Activated CD8-positive, alpha-beta T cell treated with anti-CD3 and anti-CD28 coated beads, Interleukin-2, amount 10 ng/mL, durations not matched to agents 7 days and 5 days (primary cell): ENCODE measurements around the gene ATRNL1. TPM values are rescaled to one million over a fixed set of nuclear protein-coding genes. Genes with fewer than 3 reads are reported as not detected.

Source experiments
- ATAC-seq: fragments of 150-1000 bp; cut with Tn5 transposase; one replicate; pipeline ENCODE4 v1.10.0; 2021; ENCODE audit warnings: moderate library complexity
- CTCF ChIA-PET: fragments of 350-600 bp; sonication (Branson Sonifier 250); formaldehyde crosslinking; loops from one replicate; lab custom pipeline; 2021; ENCODE audit warnings: antibody characterized with exemption; lab: Charles Lee
- POLR2A ChIA-PET: fragments of 350-600 bp; sonication (Branson Sonifier 250); formaldehyde crosslinking; loops from one replicate; lab custom pipeline; 2021; ENCODE audit warnings: antibody characterized with exemption; lab: Charles Lee
- DNase-seq: peaks from one replicate; pipeline ENCODE4 v3.0.0-alpha.2; 2020
- H3K27ac Mint-ChIP-seq: one replicate; pipeline ENCODE4 v1.8.0; 2021; ENCODE audit warnings: mild to moderate bottlenecking, mixed read lengths
- H3K27me3 Mint-ChIP-seq: one replicate; pipeline ENCODE4 v1.8.0; 2021; ENCODE audit warnings: low read depth, mixed read lengths
- H3K36me3 Mint-ChIP-seq: one replicate; pipeline ENCODE4 v1.8.0; 2021; ENCODE audit warnings: low read depth, mixed read lengths
- H3K4me1 Mint-ChIP-seq: one replicate; pipeline ENCODE4 v1.8.0; 2021; ENCODE audit warnings: low read depth, mixed read lengths
- H3K4me3 Mint-ChIP-seq: one replicate; pipeline ENCODE4 v1.8.0; 2021; ENCODE audit warnings: mild to moderate bottlenecking, mixed read lengths
- H3K9me3 Mint-ChIP-seq: one replicate; pipeline ENCODE4 v1.8.0; 2022; ENCODE audit warnings: mixed read lengths; ENCODE audit not compliant: insufficient read depth
- total RNA-seq, 2 experiments: library from RNA; stranded (reverse); gene quantifications; one replicate each; pipeline ENCODE4 v1.2.3, GENCODE V29; 2021

The ATRNL1 gene
- total RNA-seq, 2 experiments from 2014 or later, result not detected

DNA sequence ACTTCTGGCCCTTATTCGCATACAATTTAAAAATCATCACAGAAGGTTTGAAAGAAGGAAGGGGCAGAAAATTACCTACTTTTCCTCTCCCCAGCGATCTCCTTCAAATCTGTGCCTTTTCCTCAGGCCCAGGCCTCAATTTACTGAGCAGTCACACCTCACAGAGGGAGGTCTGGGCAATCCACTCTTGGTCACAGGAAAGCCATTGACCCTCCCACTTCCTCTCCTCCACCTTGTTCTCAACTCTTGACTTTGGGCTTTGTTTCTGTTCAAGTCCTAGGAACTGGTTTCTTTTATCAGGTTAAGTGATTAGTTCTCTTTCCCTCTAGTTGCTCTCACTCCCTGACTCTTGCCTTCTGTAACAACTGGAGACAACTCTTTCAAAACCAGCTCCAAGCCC is 37.0 kb upstream of the ATRNL1 start:
- no peak for DNase-seq
- Mint-ChIP-seq H3K9me3 (no peaks in the 10 kb centered on the region), H3K4me1 (no peaks in the 10 kb centered on the region), H3K36me3 (no peaks in the 10 kb centered on the region), H3K27ac (no peak overlapping the region), H3K4me3 (no peak overlapping the region), H3K27me3 (peaks cover 12% of the 10 kb centered on the region)
- ChIA-PET CTCF (no interaction called here), POLR2A (no interaction called here)
- ATAC-seq, result no peak

- H3K27me3 Mint-ChIP-seq, result peaks cover 12% of the 10 kb centered on the region
- no peak for ATAC-seq
- ChIA-PET CTCF (no interaction called here), POLR2A (no interaction called here)
- H3K9me3 Mint-ChIP-seq, result no peaks in the 10 kb centered on the region
- H3K4me1 Mint-ChIP-seq, result no peaks in the 10 kb centered on the region
- H3K36me3 Mint-ChIP-seq, result no peaks in the 10 kb centered on the region
- DNase-seq, result no peak
- H3K4me3 Mint-ChIP-seq, result no peak overlapping the region
- H3K27ac Mint-ChIP-seq, result no peak overlapping the region
Observed at GRCh38 chr10:115059301-115059898, 33.8 kb upstream of the ATRNL1 start.

DNA sequence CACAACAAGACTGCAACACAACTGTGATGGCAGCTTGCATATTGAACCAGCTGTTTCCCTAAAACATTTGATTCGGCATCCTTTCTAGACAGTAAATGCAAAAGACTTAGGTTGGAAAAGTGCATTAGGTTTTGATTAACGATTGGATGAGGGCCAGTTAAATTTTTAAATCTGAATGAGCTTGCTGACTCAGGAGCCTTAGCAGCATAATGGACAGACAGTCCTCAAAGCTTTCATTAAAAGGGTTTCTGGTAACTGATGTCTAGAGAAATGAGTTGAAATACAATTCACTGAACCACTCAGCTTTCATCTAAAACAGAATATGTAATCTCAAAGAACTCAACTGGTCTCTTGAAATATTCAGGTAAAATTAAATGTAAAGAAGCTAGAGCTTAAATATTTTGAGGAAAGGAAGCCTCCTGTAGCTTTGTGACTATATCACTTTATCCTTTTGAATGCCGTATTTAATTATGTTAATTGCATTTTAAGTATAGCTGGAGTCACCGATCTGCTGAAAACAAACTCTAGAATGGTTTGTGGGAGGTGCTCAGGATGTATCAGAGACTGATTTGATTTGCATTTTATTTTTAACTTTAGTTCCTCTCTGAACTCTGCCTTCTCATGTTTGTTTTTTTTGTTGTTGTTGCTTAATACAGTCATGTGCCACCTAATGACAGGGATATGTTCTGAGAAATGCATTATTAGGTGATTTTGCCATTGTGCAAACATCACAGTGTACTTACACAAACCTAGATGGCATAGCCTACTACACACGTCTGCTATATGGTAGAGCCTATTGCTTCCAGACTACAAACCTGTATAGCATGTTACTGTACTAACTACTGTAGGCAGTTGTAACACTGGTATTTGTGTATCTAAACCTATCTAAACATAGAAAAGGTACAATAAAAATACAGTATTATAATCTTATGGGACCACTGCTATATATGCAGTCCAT is 29.2 kb upstream of the ATRNL1 start:
- H3K36me3 Mint-ChIP-seq, result no peaks in the 10 kb centered on the region
- no peak for ATAC-seq
- H3K27ac Mint-ChIP-seq, result no peak overlapping the region
- POLR2A ChIA-PET, result no interaction called here
- H3K4me3 Mint-ChIP-seq, result no peak overlapping the region
- H3K27me3 Mint-ChIP-seq, result peaks cover 5% of the 10 kb centered on the region
- H3K9me3 Mint-ChIP-seq, result no peaks in the 10 kb centered on the region
- no peaks in the 10 kb centered on the region for H3K4me1 Mint-ChIP-seq
- DNase-seq, result no peak
- CTCF ChIA-PET, result no interaction called here

DNA sequence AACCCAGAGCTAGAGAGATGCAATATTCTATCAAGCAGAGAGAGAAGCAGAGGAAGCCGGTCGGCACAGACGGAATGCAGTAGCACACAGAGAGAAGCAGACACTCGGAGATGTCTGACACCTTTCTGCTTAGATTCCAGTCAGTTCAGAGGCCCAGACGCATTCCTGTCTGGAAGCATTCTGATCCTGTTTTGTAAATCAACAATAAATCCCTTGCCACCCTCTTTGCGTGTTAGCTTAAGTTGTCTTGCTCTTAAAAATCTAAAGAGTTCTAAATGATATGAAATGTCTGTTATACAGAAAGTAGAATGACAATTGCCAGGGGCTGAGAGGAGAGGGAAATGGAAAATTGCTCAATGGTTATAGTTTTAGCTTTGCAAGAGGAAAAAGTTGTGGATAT is 27.4 kb upstream of the ATRNL1 start:
- no peaks in the 10 kb centered on the region for H3K36me3 Mint-ChIP-seq
- no peak overlapping the region for H3K4me3 Mint-ChIP-seq
- H3K27me3 Mint-ChIP-seq, result peaks cover 9% of the 10 kb centered on the region
- no peak overlapping the region for H3K27ac Mint-ChIP-seq
- ATAC-seq (no peak), DNase-seq (no peak)
- no peaks in the 10 kb centered on the region for H3K4me1 Mint-ChIP-seq
- ChIA-PET POLR2A (no interaction called here), CTCF (no interaction called here)
- no peaks in the 10 kb centered on the region for H3K9me3 Mint-ChIP-seq

DNA sequence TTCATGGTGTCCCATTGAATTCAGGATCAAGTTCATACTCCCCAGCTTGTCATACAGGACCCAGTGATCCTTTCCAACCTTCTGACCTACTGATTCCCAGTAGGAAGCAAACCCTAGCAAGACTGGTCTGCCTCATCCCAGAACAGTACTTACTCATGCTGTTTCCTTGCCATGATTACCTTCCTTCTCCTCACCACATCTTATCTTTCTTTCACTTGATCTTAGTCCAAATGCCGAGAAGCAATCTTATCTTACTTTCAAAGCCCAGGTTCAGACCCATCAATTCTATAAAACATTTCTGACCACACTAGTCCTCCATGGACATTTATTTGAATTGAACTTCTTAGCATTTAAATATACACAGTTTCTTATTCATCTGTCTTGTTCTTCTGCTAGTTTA is 26.6 kb upstream of the ATRNL1 start:
- Mint-ChIP-seq H3K9me3 (no peaks in the 10 kb centered on the region), H3K4me3 (no peak overlapping the region)
- CTCF ChIA-PET, result no interaction called here

GRCh38 chr10:115073796-115074195 is 19.4 kb upstream of the ATRNL1 start:
- Mint-ChIP-seq H3K27ac (no peak overlapping the region), H3K36me3 (no peaks in the 10 kb centered on the region), H3K4me3 (no peak overlapping the region), H3K27me3 (peaks cover 11% of the 10 kb centered on the region), H3K4me1 (no peaks in the 10 kb centered on the region), H3K9me3 (no peaks in the 10 kb centered on the region)
- DNase-seq, result no peak
- ATAC-seq, result no peak
- ChIA-PET POLR2A (no interaction called here), CTCF (no interaction called here)

More for the DNA sequence above, 26.6 kb upstream of the ATRNL1 start:
- no peak for ATAC-seq
- H3K4me1 Mint-ChIP-seq, result no peaks in the 10 kb centered on the region
- no peaks in the 10 kb centered on the region for H3K36me3 Mint-ChIP-seq
- POLR2A ChIA-PET, result no interaction called here
- DNase-seq, result no peak
- peaks cover 11% of the 10 kb centered on the region for H3K27me3 Mint-ChIP-seq
- no peak overlapping the region for H3K27ac Mint-ChIP-seq

DNA sequence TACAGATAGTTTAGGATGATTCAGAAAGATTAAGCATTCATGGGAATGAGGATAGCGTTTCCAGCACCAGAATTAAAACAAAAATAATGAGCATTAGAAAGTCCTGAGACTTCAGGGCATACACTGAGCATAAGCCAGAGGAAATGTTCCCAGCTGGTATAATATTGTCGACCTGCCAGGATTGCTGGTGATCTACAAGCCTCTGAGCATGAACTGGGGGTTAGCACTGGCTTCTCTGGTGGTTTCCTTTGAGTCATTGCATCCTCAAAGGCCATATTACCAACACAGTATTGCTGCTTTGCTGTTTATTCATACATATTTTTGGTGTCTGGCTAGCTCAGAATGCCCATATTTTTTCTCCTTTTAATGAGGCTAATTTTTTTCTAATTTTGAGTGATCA is 10.7 kb upstream of the ATRNL1 start:
- no peak overlapping the region for H3K27ac Mint-ChIP-seq
- no peaks in the 10 kb centered on the region for H3K4me1 Mint-ChIP-seq
- H3K4me3 Mint-ChIP-seq, result no peak overlapping the region
- ChIA-PET CTCF (no interaction called here), POLR2A (no interaction called here)
- no peak for ATAC-seq
- no peak for DNase-seq
- peaks cover 3% of the 10 kb centered on the region for H3K9me3 Mint-ChIP-seq
- H3K36me3 Mint-ChIP-seq, result no peaks in the 10 kb centered on the region
- peaks cover 21% of the 10 kb centered on the region for H3K27me3 Mint-ChIP-seq

DNA sequence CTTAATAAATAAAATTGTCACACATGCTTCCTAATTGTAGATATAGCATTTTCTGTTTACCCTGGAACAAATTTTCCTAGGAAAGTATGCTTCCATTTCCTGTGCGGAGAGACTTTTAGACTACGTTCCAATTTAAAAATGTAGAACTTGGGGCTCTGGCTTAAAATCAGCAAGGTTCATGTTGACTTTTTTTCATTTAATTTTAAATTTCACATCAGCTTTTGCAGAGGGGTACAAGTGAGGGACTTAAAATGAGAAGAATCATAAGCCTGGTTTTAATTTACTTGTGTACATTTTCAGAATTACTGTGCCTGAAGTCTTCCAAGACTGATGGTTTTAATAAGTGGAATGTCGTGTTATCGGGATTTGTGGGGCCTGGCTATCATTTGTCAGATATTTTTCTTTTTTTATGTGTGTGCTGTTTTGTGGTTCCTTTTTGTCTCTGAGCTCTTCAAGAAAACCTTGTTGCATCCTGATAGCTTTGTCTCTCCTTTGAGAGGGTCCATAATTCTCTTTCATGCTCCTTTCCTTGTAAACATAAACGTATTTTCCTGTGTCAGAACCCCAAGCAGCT is 8.8 kb upstream of the ATRNL1 start:
- ChIA-PET POLR2A (no interaction called here), CTCF (no interaction called here)

DNA sequence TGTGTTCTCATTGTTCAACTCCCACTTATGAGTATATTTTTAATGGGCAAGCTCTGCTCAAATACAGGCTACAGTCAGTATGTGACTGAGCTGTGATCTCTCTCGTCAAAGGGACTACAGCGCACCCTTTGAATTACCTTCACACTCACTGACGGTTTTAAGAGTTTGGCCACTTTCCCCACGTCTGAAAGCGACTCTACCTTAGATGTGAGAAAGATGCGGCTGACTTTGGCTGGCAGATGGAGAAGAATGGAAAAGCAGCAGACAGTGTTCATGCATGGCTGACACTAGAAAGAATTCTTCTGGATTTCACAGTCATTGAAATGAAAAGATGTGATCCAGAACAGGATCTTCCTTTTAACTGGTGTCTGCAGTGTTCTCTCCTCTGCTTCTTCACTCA is 2.0 kb upstream of the ATRNL1 start:
- CTCF ChIA-PET, result no interaction called here
- Mint-ChIP-seq H3K27me3 (peaks cover 44% of the 10 kb centered on the region), H3K36me3 (no peaks in the 10 kb centered on the region), H3K4me1 (peaks cover 7% of the 10 kb centered on the region), H3K27ac (no peak overlapping the region), H3K9me3 (peaks cover 3% of the 10 kb centered on the region), H3K4me3 (no peak overlapping the region)
- no peak for DNase-seq
- POLR2A ChIA-PET, result no interaction called here
- ATAC-seq, result no peak

More for the DNA sequence above, 8.8 kb upstream of the ATRNL1 start:
- DNase-seq (no peak), ATAC-seq (no peak)
- peaks cover 25% of the 10 kb centered on the region for H3K27me3 Mint-ChIP-seq
- no peaks in the 10 kb centered on the region for H3K36me3 Mint-ChIP-seq
- no peaks in the 10 kb centered on the region for H3K4me1 Mint-ChIP-seq
- no peak overlapping the region for H3K4me3 Mint-ChIP-seq
- H3K27ac Mint-ChIP-seq, result no peak overlapping the region
- H3K9me3 Mint-ChIP-seq, result peaks cover 3% of the 10 kb centered on the region

DNA sequence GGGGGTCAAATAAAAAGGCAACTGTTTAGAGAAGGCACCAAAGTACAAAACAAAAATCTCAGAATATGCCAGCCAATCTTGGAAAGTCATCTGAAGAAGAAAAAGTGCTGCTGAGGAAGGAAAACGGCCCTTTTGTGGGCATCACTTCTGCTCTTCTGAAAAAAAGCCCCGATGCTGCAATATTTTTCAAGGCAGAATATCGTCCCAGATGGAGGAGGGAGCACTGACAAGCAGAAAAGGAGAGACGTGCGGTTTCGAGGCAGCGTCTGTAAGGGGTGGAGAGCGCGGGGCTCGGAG is 959 bp upstream of the ATRNL1 start:
- ChIA-PET CTCF (no interaction called here), POLR2A (no interaction called here)
- no peak for DNase-seq
- Mint-ChIP-seq H3K36me3 (no peaks in the 10 kb centered on the region), H3K27ac (no peak overlapping the region), H3K27me3 (peaks cover 45% of the 10 kb centered on the region), H3K4me1 (peaks cover 7% of the 10 kb centered on the region), H3K9me3 (peaks cover 3% of the 10 kb centered on the region), H3K4me3 (peak overlapping the region; percentile 61)
- ATAC-seq, result no peak

- ATAC-seq (peak; percentile 86), DNase-seq (peak; percentile 30)
- ChIA-PET POLR2A (no interaction called here), CTCF (no interaction called here)
- H3K4me1 Mint-ChIP-seq, result peaks cover 7% of the 10 kb centered on the region
- no peak overlapping the region for H3K27ac Mint-ChIP-seq
- H3K9me3 Mint-ChIP-seq, result no peaks in the 10 kb centered on the region
- peak overlapping the region; percentile 61 for H3K4me3 Mint-ChIP-seq
- H3K27me3 Mint-ChIP-seq, result peaks cover 45% of the 10 kb centered on the region
- no peaks in the 10 kb centered on the region for H3K36me3 Mint-ChIP-seq
Observed at GRCh38 chr10:115092555-115093285, 445 bp upstream of the ATRNL1 start.
